NCI-H128 (cell line): ENCODE results near the gene ASCL5.

Experiments used
- DNase-seq: peaks from one replicate; lab custom pipeline; 2025; ENCODE audit not compliant: unreplicated experiment; lab: John Stamatoyannopoulos, UW

ASCL5 gene

DNA sequence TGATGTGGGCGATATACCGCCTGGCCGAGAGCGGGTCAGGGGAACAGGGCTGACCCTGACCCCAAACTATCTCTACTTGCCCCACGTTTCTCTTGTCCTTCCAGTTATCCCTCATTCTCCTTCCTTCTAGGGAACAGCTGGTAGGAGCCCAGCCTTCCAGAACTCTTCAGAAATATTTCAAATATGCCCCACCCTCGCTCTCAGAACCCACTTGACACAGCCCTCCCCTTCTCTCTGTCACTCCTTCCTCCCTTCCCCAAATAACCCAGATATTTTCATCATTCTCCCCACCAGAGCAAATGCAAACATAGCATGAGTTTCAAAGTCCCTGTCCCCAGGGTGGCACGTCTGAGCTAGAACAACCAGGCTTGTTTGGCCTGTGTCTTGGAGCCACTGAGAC, 15.8 kb downstream of the ASCL5 start:
- no peak for DNase-seq

DNA sequence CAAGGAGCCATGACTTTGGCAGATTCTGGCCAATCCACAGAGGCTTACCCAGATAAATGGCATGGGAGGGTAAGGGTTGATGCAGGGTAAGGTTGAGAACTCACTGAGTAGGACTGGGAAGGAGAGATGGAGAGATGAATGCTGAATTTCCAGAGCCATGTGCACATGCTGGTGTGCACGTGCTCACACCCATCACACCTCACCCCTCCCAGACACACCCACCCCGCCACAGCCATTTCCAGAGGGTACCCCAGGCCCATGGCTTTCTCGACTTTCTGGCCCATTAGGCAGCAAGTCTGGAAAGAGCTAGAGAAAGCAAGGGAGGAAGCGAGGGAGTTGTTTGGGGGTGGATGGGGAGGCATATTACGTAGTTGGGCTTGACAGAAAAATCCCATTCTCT, 16.4 kb downstream of the ASCL5 start:
- no peak for DNase-seq

DNA sequence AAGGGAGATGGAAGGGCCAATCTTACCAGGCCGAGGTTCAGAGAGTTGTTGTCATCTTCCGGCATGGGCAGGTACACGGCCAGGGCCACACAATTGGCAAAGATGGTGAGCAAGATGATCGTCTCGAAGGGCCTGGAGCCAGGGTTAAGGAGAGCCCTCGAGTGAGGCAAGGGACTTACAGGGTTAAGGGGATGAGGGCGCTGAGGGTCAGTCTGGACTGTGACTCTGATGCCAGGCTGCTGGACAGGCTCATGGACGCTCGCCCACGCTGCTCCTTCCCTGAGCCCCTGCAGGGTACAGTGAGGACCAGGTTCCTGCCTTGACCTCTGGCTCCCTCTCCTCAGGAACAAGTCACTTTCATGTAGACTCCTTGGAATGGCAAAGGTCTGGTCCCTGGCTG, 16.8 kb downstream of the ASCL5 start:
- DNase-seq: no peak

DNA sequence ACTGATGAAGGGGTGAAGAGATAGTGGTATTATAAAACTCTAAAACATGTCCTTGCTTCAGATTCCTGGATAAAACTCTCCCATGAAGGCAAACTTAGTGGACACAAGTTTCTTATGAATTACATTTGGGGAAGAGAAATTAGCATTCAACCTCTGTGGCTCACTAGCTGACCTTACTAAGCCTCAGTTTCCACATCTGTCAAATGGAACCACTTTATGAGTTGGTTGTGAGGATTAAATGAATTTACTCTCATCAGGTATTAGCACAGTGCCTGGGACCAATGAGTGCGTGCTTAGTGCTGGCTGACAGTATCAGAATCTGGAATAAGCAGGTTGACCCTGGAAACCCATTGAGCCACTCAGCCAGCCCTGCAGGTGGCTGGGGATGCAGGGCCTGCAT, 17.3 kb downstream of the ASCL5 start:
- no peak for DNase-seq

DNA sequence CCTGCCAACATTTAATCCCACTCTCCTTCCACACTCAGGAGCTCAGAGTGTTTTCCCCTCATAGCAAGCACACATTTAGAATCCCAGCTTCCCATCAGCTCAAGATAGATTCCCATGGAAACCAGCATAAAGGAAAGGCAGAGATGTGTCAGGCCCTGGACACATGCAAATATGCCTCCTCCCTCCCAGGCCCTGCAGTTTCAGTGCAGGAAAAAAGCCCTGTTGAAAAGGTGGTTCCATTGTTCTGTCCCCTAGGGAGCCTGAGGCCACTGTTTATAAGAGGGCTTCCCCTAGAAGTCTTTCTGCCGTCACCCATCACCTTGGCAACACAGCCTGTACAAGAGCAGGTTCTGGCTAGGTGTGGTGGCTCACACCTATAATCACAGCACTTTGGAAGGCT, 18.4 kb downstream of the ASCL5 start:
- peak; percentile 77 for DNase-seq

DNA sequence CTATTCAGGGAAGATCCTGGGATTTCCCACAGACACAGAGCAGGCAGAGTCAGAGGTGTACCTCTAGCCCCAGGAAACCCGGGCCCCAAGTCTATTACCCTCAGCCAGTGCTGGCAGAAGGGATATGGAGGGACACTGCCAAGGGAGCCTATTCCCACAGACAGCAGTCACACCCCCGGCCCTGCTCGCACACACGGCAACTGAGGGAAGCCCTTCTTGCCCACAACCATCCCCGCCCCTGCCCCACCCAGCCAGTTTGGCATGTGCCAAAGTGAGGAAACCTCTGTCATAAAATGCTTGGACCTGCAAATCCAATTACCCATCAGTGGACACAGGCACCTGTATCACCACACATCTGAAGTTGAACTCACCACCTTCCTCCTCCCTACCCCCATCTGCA, 21.3 kb downstream of the ASCL5 start:
- no peak for DNase-seq

DNA sequence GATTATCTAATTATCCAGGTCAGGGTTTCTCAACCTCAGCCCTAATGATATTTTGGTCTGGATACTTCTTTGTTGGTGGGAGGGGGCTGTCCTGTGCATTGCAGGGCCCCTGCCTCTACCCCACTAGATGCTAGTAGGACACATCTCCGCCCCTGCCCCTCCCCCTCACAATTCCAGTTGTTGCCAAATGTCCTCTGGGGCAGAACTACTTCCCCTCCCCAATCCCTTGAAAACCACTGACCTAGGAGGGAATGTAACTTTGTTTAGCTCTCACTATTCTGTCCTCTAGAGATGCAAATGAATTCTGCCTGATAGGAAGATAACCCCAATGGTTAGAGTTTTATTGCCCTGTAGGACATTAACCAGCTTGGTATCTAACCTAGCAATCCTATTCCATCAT, 22.8 kb downstream of the ASCL5 start:
- DNase-seq: no peak

DNA sequence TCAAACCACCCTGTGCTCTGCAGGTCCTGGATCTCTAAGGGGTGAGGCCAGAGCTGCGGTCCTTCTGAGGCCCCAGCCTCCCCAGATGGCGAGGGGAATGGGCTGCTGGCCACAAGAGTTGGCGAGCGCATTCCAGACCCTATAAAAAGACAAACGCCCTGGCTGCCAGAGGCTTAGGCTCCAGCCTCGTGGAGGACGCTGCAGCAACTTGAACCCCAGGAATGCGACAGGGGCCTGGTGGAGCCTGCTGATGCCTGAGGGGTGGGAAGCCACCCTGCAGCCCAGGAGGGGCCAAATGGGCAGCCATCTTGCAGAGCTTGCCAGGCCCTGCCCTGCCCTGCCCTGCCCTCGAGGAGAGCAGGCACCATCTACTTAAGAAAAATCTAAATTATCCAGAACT, 23.3 kb downstream of the ASCL5 start:
- DNase-seq: no peak

DNA sequence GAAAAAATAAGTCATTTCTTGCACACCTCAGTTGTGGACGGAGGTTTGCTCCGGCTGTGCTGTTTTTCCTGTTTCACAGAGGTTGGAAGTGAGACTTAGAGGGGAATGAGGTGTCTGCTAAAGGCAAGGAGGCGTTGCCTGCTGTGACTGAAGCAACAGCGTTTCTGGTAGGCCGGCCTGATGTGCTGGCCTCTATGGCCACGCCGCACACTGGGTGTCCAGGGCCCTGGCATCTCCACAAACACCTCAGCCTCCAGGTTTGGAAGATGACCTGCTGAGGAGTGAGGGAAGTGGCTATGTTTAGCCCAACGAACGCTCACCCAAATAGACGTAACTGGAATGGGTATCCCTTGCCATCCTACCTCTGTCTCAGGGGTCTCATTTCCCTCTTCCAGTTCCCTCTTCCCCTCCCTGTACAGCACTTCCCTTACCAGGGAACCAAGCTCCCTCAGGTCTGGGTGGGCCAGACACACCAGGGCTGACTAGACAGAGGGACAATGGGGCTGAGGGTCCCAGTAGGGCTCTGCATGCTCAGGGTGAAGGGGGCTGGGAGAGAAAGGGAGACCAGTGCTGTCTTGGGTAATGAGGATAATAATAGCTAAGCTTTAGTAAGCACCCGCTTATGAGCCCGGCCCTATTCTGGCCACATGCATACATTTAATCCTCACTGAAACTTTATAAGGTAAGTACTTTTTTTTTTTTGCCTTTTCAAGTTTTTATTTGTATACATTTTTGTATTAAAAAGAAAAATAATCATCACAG, 26.6 kb downstream of the ASCL5 start:
- DNase-seq: no peak

DNA sequence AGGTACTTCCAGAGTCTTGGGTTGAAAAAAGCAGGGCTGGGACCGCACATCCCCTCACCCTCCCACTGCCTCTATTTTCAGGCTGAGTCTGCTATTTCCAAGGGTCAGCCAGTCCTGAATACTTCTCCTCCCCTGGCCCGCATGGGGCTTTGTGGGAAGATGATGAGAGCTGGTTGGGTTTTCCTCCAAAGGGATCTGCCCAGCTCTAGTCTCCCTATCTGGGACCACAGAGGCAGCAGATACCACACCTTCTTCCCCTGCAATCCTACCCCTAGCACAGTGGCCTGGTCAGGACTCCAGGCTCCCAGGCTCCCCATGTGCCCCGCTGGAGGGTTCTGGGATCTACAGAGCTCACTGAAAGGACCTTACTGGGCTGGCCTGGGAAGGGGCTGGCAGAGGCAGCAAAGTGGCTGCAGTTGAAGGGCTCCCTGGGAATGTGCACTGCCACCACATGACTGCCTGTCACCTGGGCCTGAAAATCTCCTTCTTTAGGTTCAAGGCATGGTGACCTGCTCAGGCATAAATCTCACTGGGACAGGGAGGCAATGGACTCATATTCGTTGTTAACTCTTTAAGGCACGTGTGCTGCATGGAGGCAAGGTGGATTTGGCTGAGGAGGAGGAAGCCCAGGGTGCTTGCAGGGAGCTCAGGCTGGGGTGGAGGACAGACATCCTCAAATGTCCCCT, 27.8 kb downstream of the ASCL5 start:
- DNase-seq: no peak

DNA sequence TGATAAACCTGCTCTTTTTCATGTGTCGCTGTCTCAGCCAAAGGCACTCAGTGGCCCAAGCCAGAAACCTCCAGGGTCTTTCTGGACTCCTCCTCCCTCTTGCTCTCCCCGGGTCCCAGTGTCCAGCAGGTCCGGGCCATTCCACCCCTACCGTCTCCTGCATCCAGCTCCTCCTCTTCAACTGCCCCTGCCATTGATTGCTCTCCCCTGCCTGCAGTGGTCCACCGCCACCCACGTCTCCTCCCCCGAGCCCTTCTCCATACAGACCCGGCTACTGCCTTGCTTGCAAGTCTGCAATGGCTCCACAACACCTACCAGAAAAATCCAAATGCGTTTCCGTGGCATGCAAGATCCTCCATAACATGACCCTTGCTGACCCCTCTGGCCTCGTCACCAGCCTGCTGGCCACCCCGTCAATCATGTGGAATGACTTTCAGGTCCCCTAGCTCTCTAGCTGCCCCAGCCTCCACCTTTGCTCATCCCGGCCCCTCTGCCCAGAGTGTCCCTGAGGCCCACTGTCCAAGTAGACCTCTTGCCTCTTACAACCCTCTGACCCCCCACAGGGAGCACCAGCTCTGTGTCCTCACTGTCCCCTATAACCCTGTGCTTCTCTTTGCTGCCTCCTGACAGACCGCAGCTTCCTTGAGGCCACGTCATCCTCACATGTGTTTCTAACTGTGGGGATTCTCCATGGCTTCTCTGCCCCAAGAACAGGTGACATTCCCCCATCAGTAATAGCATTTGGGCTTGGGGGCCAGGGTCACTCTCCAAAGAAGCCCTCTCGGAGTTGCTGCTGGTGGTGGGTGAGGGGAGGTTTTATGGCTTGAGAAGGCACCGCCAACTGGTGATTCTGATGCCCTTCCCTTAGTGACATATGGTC, 29.8 kb downstream of the ASCL5 start:
- no peak for DNase-seq

DNA sequence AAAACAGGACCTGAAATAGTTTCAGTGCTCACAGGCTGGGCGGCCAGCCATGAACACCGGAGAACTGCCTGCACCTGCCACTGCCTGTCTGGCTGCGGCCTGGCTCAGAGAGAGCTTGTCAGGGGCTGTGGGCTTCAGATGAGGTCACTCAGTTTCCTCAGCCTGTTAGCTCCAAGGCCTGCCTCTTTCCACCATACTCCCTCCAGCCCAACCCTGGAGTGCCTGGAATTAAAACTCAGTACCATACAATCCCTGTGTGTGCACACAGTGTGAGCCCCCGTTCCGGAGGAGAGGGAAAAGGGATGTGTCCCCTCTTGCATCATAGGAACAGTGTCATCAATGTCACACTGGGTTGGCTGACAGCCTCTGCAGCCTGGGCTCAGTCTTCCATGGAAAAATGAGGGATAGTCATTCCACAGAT, 30.9 kb downstream of the ASCL5 start:
- DNase-seq: no peak

DNA sequence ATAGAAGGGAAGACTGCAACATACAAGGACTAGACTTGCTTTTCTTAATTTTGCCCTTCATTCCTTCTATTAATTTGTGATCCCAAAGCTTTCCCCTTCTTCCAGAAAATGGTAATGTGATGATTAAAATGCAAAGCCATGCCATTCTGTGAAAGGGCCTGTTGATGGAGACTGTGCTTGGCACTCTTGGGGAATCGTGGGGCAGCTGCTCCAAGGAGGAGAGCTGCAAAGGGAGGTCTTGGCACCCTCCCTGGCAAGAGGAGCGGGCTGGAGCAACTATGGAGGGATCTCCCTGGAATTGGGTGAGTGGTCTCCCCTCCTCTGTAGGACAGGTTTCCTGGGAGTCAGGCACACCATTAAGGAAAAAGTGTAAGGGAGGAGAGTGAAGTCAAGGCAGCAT, 31.4 kb downstream of the ASCL5 start:
- DNase-seq: no peak

DNA sequence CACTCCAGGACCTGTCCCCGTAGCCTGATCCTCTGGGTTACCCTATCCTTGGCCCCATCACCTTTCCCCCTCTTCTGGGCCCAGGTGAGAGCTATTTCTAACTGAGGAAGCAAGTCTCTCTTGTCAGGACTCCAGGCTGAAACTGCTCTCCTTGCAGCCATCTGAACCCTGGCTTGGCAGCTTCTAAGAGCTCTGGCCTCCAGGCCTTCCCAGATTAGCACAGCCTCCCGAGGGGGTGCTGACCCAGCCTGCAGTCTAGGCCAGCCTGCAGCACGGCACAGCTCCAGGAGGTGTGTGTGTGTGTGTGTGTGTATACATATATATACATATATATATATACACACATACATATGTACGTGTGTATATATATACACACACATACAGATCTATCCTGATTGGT, 32.2 kb downstream of the ASCL5 start:
- no peak for DNase-seq

DNA sequence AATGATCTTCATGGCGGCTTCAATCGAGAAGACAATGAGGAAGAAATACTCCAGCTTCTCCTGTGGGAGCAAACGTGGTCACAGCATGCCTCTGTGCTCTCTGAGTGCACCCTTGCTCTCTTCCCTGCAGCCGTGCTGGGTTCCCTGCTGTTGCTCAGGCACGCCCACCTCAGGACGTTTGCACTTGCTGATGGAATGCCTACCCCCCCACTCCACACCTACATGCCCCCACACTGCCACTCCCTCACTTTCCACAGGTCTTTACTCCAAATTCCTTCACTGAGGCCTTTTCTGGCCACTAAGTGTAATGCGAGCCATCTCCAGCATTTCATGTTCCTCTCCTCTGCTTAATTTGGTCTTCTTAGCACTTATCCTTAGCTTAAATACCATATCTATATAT, 33.0 kb downstream of the ASCL5 start:
- DNase-seq: no peak

DNA sequence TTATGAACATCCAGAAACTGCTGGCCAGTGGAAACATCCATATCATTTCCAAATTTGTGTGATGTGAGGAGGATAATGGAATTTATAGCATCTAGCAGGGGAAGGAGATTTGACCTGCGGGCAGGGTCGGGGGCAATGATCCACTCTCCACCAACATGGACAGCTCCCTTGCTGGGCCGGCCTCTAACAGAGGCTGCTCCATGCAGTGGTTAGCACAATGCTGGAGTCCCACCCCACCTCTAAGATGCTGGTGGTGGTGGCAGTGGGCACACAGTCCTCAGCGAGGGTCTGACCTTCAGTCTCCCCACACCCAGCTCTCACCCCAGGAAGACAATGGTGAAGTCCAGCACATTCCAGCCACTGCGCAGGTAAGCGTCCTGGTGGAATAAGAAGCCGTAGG, 33.4 kb downstream of the ASCL5 start:
- no peak for DNase-seq

DNA sequence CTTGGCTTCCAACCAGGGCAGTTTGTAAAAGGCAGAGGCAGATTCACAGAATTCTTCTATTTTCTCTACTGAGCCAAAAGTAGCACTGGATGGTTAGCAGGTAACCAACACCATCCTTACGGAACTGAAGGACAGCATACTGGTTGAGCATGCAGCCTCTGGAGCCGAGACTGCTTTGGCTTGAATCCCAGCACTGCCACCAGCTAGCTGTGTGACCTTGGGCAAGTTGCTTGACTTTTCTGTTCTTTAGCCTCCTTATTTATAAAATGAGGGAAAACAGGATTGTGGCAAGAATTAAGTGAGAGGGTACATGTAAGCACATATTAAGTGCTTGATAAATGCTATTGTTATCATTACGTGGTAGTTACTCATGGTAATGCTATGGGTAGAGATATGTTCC, 34.2 kb downstream of the ASCL5 start:
- DNase-seq: no peak

DNA sequence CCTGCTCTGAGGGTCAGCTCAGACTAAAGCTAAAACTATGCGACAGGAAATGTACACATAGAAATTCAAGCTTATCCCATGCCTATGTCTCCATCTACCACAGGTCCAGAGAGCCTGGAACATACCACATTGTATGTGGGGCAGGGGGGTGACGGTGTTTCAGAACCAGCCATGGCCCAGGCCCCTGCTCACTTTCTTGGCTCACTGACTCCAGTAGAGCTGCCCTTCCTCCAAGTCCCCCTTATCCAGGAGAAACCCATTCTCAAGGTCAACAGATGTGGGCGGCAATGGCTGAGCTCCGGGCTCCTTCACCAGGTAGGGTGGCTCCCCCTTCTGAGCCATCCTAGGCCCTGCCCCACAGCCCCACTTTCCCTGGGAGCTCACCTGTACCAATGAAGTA, 35.7 kb downstream of the ASCL5 start:
- no peak for DNase-seq

DNA sequence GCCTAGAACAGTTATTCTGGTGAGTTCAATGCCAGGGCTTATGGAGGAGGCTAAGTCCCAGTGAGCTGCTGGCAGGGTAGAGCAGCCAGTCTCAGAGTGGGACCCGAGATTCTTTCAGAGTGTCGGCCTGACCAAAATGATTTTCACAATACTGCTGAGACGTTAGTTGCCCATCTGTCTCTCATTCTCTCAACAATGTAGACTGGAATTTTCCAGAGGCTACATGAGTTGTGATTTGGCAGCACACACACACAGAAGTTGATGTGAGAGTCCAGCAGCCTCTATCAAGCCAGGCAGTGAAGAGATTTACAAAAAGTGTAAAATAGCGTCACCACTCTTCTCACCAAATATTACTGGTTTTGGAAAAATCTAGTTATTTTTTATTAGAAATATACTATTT, 36.4 kb downstream of the ASCL5 start:
- no peak for DNase-seq

DNA sequence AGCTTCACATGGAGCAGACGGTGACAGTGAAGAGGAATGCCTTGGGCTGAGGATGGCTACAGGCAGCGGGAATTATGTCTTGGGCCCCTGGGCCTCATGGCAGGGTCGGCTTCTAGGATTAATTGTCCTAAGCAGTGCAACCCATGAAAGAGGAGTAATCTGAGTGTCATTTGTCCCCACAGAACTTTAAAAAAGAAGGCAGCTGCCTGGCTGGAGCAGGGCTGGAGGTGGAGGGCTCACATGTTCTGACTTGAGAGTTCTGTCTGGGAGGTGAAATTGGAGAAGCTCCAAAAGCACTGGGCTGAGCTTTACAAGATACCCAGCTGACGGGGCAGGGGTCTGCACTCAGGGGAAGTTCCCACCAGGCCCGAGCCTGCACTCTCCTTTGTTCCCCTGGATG, 37.4 kb downstream of the ASCL5 start:
- no peak for DNase-seq

DNA sequence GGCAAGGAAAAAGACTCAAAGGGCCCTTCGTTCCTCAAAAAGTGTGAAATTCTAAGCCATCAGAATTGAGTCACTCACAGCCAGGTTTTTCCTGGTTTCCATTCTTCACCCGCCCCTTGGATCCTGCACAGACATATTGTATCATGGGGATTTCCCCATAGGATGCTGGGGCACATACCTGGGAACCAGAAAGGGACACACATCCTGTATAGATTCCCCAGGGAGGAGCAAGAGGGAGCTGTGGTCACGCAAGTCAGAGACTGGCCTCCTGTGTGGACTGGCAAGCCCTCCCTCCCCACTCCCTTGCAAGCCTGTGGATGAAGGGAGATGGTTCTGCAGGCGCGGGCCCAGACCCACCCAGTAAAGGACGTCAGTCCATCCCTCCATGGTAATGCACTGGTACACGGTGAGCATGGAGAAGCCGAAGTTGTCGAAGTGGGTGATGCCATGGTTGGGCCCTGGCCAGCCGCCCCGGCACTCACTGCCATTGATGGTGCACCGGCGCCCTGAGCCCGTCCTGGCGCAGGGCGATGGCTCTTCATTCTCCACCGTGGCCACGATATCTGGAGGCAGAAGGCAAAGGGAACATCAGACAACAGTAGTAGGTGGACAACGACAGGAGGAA, 38.0 kb downstream of the ASCL5 start:
- DNase-seq: no peak
